HG03558 (cell line): ENCODE results near the gene ATIC.

Source experiments
- ATAC-seq: cut with Tn5 transposase; IDR thresholded peaks from one replicate; pipeline ENCODE4 v1.9.1; 2021; ENCODE audit warnings: moderate number of reproducible peaks; ENCODE audit not compliant: unreplicated experiment; ENCODE audit errors: extremely low read depth

Gene ATIC

GRCh38 chr2:215392164-215392563 lies 80.3 kb downstream of the ATIC start:
- no peak for ATAC-seq

- ATAC-seq: no peak
Measured at GRCh38 chr2:215392687-215393270, 80.9 kb downstream of the ATIC start.

- ATAC-seq: no peak
Measured at GRCh38 chr2:215394102-215394805, 82.4 kb downstream of the ATIC start.

- no peak for ATAC-seq
Measured at GRCh38 chr2:215395687-215396460, 84.0 kb downstream of the ATIC start.

- no peak for ATAC-seq
Measured at GRCh38 chr2:215396595-215397313, 84.9 kb downstream of the ATIC start.

- ATAC-seq: no peak
Measured at GRCh38 chr2:215397632-215398341, 85.9 kb downstream of the ATIC start.

- ATAC-seq: no peak
Measured at GRCh38 chr2:215399067-215399716, 87.3 kb downstream of the ATIC start.
